ENCODE data around the gene AP2S1. TPM values are rescaled to one million over a fixed set of nuclear protein-coding genes. Genes with fewer than 3 reads are reported as not detected.
A peak's percentile ranks its signal among the peaks of the same experiment; 100 is the strongest.

Gene AP2S1
- total RNA-seq, 2 donors from 2014 or later, result 32.2 to 49.1 TPM

- WGBS, 2 donors, result 60 to 61% methylated on average over 4 of the region's 4 CpGs
- DNase-seq (no peak), ATAC-seq (no peak)
- TF ChIP-seq POLR2A (IDR thresholded peaks at IDR 0.05) (no peak), CTCF (IDR thresholded peaks at IDR 0.05) (no peak)
- intact Hi-C loops (cut with DNase I), result no loop called here
- H3K27me3 ChIP-seq, result no peaks in the 10 kb centered on the region
- peaks cover 70% of the 10 kb centered on the region for H3K4me1 ChIP-seq
- H3K27ac ChIP-seq, result peak overlapping the region; percentile 30 to 100 (median 72)
- H3K36me3 ChIP-seq (replicated peaks in 1 of 2; ENCODE audit: insufficient read depth in 1 of 2, low read depth in 2 of 2), result no peaks in the 10 kb centered on the region
- no peak overlapping the region for H3K4me3 ChIP-seq
- H3K9me3 ChIP-seq, result no peaks in the 10 kb centered on the region
Measured at GRCh38 chr19:46862974-46863632, 12.5 kb upstream of the AP2S1 start.

- ATAC-seq, result no peak
- Histone ChIP-seq H3K36me3 (replicated peaks in 1 of 2; ENCODE audit: insufficient read depth in 1 of 2, low read depth in 2 of 2) (no peaks in the 10 kb centered on the region), H3K9me3 (no peaks in the 10 kb centered on the region), H3K4me1 (peaks cover 67% of the 10 kb centered on the region), H3K4me3 (no peak overlapping the region), H3K27me3 (no peaks in the 10 kb centered on the region), H3K27ac (peak overlapping the region in 3 of 4 donors; percentile 2 to 100 (median 99))
- DNase-seq, result no peak
- WGBS, 2 donors, result 17 to 32% methylated on average over 9 of the region's 9 CpGs
- intact Hi-C loops (cut with DNase I), result no loop called here
- TF ChIP-seq CTCF (IDR thresholded peaks at IDR 0.05) (no peak), POLR2A (IDR thresholded peaks at IDR 0.05) (no peak)
Measured at GRCh38 chr19:46862503-46862834, 11.8 kb upstream of the AP2S1 start.

GRCh38 chr19:46861691-46862502, 11.3 kb upstream of the AP2S1 start:
- peak overlapping the region; percentile 49 to 73 for H3K4me3 ChIP-seq
- no peaks in the 10 kb centered on the region for H3K27me3 ChIP-seq
- TF ChIP-seq POLR2A (IDR thresholded peaks at IDR 0.05) (peak in 2 of 3 donors; percentile 25 to 27), CTCF (IDR thresholded peaks at IDR 0.05) (no peak)
- peaks cover 61% of the 10 kb centered on the region for H3K4me1 ChIP-seq
- no peaks in the 10 kb centered on the region for H3K9me3 ChIP-seq
- ATAC-seq, result no peak
- no peaks in the 10 kb centered on the region for H3K36me3 ChIP-seq (replicated peaks in 1 of 2; ENCODE audit: insufficient read depth in 1 of 2, low read depth in 2 of 2)
- WGBS, 2 donors, result 1 to 2% methylated on average over 19 of the region's 19 CpGs
- intact Hi-C loops (cut with DNase I), result no loop called here
- H3K27ac ChIP-seq, result peak overlapping the region; percentile 96 to 100 (median 98)
- peak; percentile 27 to 45 (median 31) for DNase-seq

- peak within 1 kb of the TSS; percentile 49 to 73 for H3K4me3 ChIP-seq
- no peaks in the 10 kb centered on the region for H3K36me3 ChIP-seq (replicated peaks in 1 of 2; ENCODE audit: insufficient read depth in 1 of 2, low read depth in 2 of 2)
- H3K27ac ChIP-seq, result peak within 1 kb of the TSS; percentile 96 to 100 (median 98)
- 0 to 2% methylated on average over 12 to 55 of the region's 91 CpGs for WGBS, 2 donors
- H3K27me3 ChIP-seq, result no peaks in the 10 kb centered on the region
- DNase-seq, result peak; percentile 22 to 40 (median 32)
- no peaks in the 10 kb centered on the region for H3K9me3 ChIP-seq
- no peak for TF ChIP-seq POLR2A (IDR thresholded peaks at IDR 0.05)
- no peak for TF ChIP-seq CTCF (IDR thresholded peaks at IDR 0.05)
- ATAC-seq, result peak; percentile 65
- intact Hi-C loops (cut with DNase I), result no loop called here
- H3K4me1 ChIP-seq, result peaks cover 61% of the 10 kb centered on the region
Measured at GRCh38 chr19:46860846-46861690, 10.4 kb upstream of the AP2S1 start, which contains the start of gene ARHGAP35. Gene ARHGAP35 (plus strand): TSS chr19:46860997. CDS start chr19:46918676, 57,679 bp downstream.

Data from body of pancreas (tissue), 4 donors.